VCaP (cell line): Measurements from ENCODE around the gene SLX4.

Source experiments
- H3K27ac ChIP-seq: fragments of 450-650 bp; 2 replicates; pipeline ENCODE4 v1.5.1; 2017
- TF ChIP-seq, protein P1 (sequence below): fragments of 450-650 bp; conservative IDR thresholded peaks from 2 replicates; pipeline ENCODE4 v1.5.1; 2017; ENCODE audit warnings: mild to moderate bottlenecking, moderate library complexity

SLX4 gene

DNA sequence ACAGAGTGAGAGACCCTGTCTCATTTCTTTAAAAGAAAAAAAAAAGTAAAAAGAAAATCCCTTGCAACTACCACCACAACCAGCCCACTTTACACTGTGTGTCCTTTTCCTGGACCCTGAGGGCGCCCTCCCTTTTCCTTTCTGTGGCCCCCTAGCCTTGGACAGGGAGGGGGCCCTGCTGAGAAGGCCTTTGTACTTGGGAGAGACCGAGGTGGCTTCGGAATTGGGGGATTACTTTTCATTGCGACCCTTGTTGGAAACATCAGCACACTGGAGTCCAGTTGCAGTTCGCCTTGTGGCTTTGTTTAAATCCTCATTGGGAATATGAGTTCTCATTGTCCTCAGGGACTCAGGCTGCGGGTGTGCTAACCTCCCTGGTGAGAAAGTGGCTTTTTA, 33.7 kb upstream of the SLX4 start:
- H3K27ac ChIP-seq: peak overlapping the region; percentile 92
- TF ChIP-seq, protein P1, sequence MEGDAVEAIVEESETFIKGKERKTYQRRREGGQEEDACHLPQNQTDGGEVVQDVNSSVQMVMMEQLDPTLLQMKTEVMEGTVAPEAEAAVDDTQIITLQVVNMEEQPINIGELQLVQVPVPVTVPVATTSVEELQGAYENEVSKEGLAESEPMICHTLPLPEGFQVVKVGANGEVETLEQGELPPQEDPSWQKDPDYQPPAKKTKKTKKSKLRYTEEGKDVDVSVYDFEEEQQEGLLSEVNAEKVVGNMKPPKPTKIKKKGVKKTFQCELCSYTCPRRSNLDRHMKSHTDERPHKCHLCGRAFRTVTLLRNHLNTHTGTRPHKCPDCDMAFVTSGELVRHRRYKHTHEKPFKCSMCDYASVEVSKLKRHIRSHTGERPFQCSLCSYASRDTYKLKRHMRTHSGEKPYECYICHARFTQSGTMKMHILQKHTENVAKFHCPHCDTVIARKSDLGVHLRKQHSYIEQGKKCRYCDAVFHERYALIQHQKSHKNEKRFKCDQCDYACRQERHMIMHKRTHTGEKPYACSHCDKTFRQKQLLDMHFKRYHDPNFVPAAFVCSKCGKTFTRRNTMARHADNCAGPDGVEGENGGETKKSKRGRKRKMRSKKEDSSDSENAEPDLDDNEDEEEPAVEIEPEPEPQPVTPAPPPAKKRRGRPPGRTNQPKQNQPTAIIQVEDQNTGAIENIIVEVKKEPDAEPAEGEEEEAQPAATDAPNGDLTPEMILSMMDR: no peak

DNA sequence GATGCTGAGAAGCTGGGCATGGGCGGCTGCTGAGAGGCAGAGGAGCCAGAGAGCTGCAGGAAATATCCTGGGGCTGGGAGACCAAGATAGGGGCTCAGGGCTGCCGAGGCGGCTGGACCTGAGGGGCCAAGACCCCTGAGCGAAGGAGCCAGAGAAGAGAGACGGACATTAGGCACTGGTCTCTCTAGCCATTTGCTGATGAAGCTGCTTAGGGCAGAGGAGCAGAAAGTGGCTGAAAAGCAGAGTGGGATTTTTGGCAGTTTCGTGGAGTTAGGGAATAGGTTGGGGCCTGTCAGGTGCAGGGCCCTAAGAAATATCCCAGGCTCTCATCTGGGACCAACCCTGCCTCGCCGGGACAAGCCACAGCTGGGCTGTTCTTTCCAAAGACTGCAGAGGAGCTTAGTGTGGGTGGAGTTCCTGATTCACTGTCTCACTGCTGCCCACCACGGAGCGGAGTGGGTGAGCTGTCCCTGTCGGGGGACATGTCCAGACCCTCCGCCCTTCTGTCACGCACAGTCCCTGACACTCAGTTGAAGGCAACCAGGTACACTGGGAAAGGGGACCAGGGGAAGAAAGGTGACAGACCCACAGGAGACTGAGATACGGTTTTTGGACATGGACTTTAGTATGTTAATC, 31.8 kb upstream of the SLX4 start:
- TF ChIP-seq, protein P1: no peak
- peak overlapping the region; percentile 92 for H3K27ac ChIP-seq

DNA sequence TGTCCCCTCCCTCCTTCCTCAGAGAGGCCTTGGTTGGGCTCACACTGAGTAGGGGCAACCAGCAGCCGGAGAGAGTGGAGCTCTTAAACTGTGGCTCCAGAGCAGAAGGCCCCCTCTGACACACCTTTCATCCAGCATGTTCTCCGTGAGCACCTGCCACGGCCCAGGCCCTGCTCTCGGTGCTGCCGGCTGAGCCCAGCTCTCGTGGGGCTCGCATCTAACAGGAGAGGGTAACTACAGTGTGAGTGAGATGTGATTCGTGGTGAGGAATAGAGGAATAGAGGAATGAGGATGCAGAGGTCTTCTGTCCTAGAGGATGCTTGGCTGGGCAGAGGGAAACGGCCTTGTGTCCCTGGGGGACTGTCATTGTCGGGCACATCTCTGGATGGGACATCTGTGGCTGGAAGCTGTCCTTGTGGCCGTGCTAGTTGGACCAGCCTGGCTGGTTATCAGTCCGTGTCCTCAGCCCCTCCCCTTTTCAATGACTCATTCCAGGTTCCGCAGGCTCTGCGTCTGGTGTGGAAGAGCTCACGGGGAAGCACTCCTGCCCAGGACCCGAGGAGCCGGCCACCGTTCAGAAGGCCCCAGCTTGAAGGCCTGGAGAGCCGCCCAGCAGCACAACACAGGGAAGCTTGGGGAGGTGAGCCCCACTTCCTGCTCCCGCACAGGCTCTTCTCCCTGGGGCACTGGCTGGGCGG, 31.1 kb upstream of the SLX4 start:
- TF ChIP-seq, protein P1: no peak
- peak overlapping the region; percentile 92 for H3K27ac ChIP-seq

DNA sequence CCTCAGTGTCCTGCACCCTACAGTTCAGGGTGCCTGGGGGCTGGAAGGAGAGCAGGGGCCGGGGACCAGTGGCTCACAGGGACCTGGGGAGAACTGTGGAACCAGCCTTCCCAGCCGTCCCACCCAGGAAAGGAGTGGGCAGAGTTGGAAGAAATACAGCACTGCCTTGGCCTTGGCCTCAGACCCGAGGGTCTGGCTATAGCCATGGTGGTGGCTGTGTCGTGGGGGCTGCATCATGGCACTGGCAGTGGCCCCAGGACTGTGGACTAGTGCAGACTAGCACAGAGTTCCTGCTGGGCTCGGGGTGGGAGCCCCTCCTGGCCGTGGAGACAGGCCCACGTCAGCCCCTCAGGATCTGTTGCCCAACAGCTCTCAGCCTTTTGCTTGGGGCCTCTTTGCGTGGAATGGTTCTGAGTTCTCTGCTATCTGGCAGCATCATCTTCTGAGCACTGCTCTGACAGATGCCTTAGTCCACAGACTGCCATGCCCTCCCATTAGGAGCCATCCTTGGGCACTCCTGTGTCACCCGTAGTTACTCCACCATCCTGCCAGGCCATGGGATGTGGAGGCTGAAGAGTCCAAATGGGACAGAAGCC, 30.5 kb upstream of the SLX4 start:
- peak overlapping the region; percentile 92 for H3K27ac ChIP-seq
- TF ChIP-seq, protein P1: no peak

DNA sequence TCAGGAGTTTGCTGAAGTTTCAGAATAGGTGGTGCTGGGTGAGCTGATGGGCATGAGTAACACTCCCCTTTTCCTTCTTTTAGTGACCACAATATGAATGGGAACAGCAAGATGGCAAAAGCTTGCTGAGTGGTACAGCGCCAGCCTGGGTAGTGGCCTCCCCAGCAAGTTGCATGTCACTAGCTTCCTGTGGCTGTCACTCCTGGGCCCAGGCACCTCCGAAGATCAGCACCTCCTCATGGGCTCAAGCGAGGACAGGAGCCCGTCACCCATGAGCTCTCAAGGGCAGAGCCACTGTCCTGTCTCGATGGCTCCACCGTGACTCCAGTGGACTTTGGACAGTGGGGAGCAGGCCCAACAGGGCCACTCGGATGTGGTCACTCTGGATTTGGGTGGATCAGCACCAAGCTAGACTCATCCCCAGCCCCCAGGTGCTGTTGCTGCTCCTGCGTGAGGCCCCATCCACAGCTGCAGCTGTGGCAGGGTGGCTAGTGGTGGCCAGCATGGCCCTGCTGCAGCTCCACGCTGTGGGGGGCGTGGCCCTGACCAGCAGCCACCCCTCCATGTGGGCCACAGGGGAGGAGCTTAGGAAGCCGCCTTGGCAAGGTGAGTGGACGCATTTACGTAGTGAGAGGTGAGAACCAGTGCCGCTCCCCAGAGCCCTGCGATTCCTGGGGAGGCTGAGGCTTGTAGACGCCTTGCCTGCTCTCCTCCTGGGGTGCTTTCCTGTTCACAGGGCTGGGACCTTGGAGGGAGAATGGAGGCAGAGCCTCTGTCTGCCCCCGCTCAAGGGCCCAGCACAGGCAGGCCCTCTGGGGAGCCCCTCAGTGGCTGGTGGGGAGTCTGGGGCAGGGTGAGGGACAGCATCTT, 29.5 kb upstream of the SLX4 start:
- H3K27ac ChIP-seq: peak overlapping the region; percentile 92; the same call in 1 of the 2 replicates
- TF ChIP-seq, protein P1: no peak

DNA sequence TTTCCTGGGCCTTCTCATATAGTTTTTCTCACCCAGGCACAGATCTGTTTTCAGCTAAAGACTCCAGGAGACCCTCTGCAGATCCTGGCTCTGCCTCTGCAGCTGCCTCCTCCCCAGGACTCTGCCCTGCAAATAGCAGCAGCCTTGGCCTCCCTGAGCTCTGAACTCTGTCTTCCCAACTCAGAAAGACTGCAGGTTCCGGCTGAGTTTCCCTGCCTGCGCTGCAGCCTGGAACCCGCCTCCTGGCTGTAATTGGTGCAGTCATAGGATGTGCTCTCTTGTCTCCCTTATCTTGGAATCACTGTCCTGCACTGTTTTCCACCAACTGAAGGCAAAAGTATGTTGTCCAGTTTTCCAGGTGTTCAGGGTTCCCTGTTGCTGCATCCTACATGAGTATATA, 28.8 kb upstream of the SLX4 start:
- TF ChIP-seq, protein P1: no peak
- H3K27ac ChIP-seq: no peak overlapping the region; the same call in 1 of the 2 replicates
